Stimulated activated naive CD8-positive, alpha-beta T cell treated with anti-CD3 and anti-CD28 coated beads, Interleukin-15, Interleukin-2, amounts not matched to agents 100 ng/mL and 50 ng/mL, for 24 hours (primary cell): ENCODE measurements around the gene MAPK9.
"Not testable (repeated sequence)": the region's sequence is repeated elsewhere in the genome, so short reads cannot be mapped to it uniquely, and the experiment has no call there.

Experiments
- H3K27ac Mint-ChIP-seq: one replicate; pipeline ENCODE4 v1.8.0; 2021; ENCODE audit warnings: mild to moderate bottlenecking, mixed read lengths
- H3K27me3 Mint-ChIP-seq: one replicate; pipeline ENCODE4 v1.8.0; 2021; ENCODE audit warnings: mixed read lengths
- H3K36me3 Mint-ChIP-seq: one replicate; pipeline ENCODE4 v1.8.0; 2021; ENCODE audit warnings: low read depth, mixed read lengths
- H3K4me1 Mint-ChIP-seq: one replicate; pipeline ENCODE4 v1.8.0; 2021; ENCODE audit warnings: low read depth, mixed read lengths
- H3K4me3 Mint-ChIP-seq: one replicate; pipeline ENCODE4 v1.8.0; 2021; ENCODE audit warnings: mild to moderate bottlenecking, mixed read lengths
- H3K9me3 Mint-ChIP-seq: one replicate; pipeline ENCODE4 v1.8.0; 2021; ENCODE audit warnings: mixed read lengths

Gene MAPK9

DNA sequence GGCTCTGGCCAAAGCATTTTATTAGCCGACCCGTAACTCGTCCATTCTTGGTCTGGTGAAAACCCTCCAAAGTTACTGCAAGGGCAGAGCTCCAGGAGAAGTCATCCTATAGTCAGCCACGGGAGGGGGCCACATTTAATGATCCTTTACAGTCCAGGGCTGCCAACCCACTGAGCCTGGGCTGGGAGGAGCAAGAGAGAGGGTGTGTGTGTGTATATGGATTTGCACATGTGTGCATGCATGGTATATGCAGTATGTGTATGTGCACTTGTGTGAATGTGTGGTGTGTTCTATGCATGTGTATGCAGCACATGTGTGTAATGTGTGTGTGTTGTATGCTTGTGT is 78.7 kb downstream of the MAPK9 start:
- H3K4me3 Mint-ChIP-seq: no peak overlapping the region
- H3K9me3 Mint-ChIP-seq: peaks cover 13% of the 10 kb centered on the region
- peaks cover 4% of the 10 kb centered on the region for H3K4me1 Mint-ChIP-seq
- H3K27ac Mint-ChIP-seq: no peak overlapping the region
- H3K36me3 Mint-ChIP-seq: no peaks in the 10 kb centered on the region
- peaks cover 25% of the 10 kb centered on the region for H3K27me3 Mint-ChIP-seq

- Mint-ChIP-seq H3K36me3 (no peaks in the 10 kb centered on the region), H3K4me1 (peaks cover 5% of the 10 kb centered on the region), H3K27me3 (peaks cover 31% of the 10 kb centered on the region), H3K9me3 (peaks cover 10% of the 10 kb centered on the region), H3K27ac (no peak overlapping the region), H3K4me3 (no peak overlapping the region)
These were observed 79.3 kb downstream of the MAPK9 start for GRCh38 chr5:180212363-180213255.

DNA sequence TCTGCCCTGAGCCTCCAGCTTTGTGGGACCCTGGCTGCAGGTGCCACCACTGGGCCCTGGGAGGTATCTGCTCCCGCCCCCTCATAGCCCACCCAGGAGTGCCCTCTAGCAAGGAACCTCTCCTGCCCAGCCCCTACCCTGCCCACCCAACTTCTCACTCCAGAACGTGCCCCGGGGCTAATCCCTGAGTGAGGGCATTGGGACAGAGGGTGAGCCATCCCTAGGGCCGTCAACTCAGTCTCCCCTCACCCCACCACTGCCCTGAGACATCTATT is 80.2 kb downstream of the MAPK9 start:
- H3K9me3 Mint-ChIP-seq: peaks cover 10% of the 10 kb centered on the region
- H3K4me3 Mint-ChIP-seq: no peak overlapping the region
- H3K4me1 Mint-ChIP-seq: peaks cover 5% of the 10 kb centered on the region
- H3K27ac Mint-ChIP-seq: no peak overlapping the region
- no peaks in the 10 kb centered on the region for H3K36me3 Mint-ChIP-seq
- H3K27me3 Mint-ChIP-seq: peaks cover 37% of the 10 kb centered on the region

GRCh38 chr5:180210961-180211760 is 80.7 kb downstream of the MAPK9 start:
- no peak overlapping the region for H3K27ac Mint-ChIP-seq
- H3K4me1 Mint-ChIP-seq: peaks cover 5% of the 10 kb centered on the region
- peaks cover 10% of the 10 kb centered on the region for H3K9me3 Mint-ChIP-seq
- no peaks in the 10 kb centered on the region for H3K36me3 Mint-ChIP-seq
- no peak overlapping the region for H3K4me3 Mint-ChIP-seq
- H3K27me3 Mint-ChIP-seq: peaks cover 42% of the 10 kb centered on the region

- peaks cover 46% of the 10 kb centered on the region for H3K27me3 Mint-ChIP-seq
- H3K9me3 Mint-ChIP-seq, H3K27ac Mint-ChIP-seq, H3K4me1 Mint-ChIP-seq, H3K36me3 Mint-ChIP-seq, H3K4me3 Mint-ChIP-seq: not testable (repeated sequence)
These were observed 81.8 kb downstream of the MAPK9 start for GRCh38 chr5:180210077-180210476.

DNA sequence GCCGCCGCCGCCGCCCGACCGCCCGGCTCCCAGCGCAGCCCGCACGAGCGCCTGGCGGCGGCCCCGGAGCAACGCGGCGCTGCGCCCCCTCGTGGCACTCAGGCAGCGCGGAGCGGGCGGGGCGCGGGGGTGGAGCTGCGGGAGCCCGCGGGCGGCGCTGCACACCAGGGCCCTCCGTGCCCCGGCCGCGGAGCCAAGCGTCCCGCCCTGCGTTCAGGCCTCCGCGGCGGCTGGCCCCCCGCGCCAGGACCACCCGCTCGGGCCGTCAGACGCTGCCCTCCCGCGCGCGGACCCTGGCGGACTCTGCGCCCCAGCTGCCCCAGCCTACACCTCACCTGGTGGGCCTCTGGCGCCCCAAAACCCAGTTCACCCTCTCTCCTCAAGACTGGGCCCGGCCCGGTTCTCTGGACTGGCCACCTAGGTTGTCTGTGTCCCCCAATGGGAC is 82.7 kb downstream of the MAPK9 start, which contains the start of gene RASGEF1C:
Gene RASGEF1C (minus strand): TSS at position 75 of the 445 bp plus-strand sequence. CDS start 71,159 bp downstream, outside the sequence.
- H3K27me3 Mint-ChIP-seq: peaks cover 51% of the 10 kb centered on the region
- peak within 1 kb of the TSS; percentile 21 for H3K4me3 Mint-ChIP-seq
- no peak within 1 kb of the TSS for H3K27ac Mint-ChIP-seq
- H3K36me3 Mint-ChIP-seq: no peaks in the 10 kb centered on the region
- H3K9me3 Mint-ChIP-seq: peaks cover 4% of the 10 kb centered on the region
- H3K4me1 Mint-ChIP-seq: peaks cover 5% of the 10 kb centered on the region

GRCh38 chr5:180208435-180209081 is 83.3 kb downstream of the MAPK9 start:
- Mint-ChIP-seq H3K27ac (no peak overlapping the region), H3K36me3 (no peaks in the 10 kb centered on the region), H3K27me3 (peaks cover 51% of the 10 kb centered on the region), H3K4me3 (peak overlapping the region; percentile 21), H3K9me3 (no peaks in the 10 kb centered on the region), H3K4me1 (peaks cover 5% of the 10 kb centered on the region)

- peaks cover 51% of the 10 kb centered on the region for H3K27me3 Mint-ChIP-seq
- H3K4me3 Mint-ChIP-seq: peak overlapping the region; percentile 21
- H3K27ac Mint-ChIP-seq: no peak overlapping the region
- H3K9me3 Mint-ChIP-seq: no peaks in the 10 kb centered on the region
- peaks cover 5% of the 10 kb centered on the region for H3K4me1 Mint-ChIP-seq
- no peaks in the 10 kb centered on the region for H3K36me3 Mint-ChIP-seq
These were observed 83.8 kb downstream of the MAPK9 start for GRCh38 chr5:180208038-180208434.

- Mint-ChIP-seq H3K27me3 (peaks cover 49% of the 10 kb centered on the region), H3K4me3 (no peak overlapping the region), H3K27ac (no peak overlapping the region), H3K4me1 (peaks cover 5% of the 10 kb centered on the region), H3K36me3 (no peaks in the 10 kb centered on the region), H3K9me3 (no peaks in the 10 kb centered on the region)
These were observed 84.3 kb downstream of the MAPK9 start for GRCh38 chr5:180207593-180207992.

DNA sequence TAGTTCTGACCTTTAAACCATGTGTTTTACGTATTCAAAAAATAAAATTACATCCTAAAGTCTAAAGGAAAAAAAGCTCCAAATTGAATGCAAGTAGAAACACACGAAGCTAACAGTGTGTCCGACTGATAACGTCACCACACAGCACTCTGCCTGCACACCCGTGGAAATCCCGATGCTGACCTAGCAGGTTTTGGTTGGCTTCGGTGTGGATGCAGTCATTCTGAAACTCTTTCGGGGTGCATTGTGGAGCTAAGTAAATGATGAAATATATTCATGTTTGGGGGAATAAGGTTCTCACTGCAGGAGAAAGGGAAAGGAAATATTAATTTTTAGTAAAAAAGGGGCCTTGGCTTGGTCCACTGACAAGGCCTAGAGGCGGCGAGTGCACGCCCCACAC is 84.9 kb downstream of the MAPK9 start:
- Mint-ChIP-seq H3K4me1 (peaks cover 5% of the 10 kb centered on the region), H3K27me3 (peaks cover 45% of the 10 kb centered on the region), H3K36me3 (no peaks in the 10 kb centered on the region), H3K4me3 (no peak overlapping the region), H3K27ac (no peak overlapping the region), H3K9me3 (no peaks in the 10 kb centered on the region)

DNA sequence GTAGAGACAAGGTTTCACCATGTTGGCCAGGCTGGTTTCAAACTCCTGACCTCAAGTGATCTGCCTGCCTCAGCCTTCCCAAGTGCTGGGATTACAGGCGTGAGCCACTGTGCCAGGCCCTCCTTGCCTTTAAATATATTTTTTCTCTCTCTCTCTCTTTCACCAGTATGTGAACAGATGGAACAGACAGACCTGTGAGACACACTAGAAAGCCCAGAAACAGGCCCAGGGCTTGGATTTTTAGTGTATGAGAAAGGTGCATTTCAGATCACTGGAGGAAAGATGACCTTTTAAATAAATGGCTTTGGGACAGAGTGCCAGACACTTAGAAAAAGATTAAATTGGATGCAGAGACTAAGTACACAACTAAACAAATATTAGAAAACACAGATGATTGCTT is 86.0 kb downstream of the MAPK9 start:
- Mint-ChIP-seq H3K27ac (no peak overlapping the region), H3K9me3 (no peaks in the 10 kb centered on the region), H3K27me3 (peaks cover 42% of the 10 kb centered on the region), H3K4me3 (no peak overlapping the region), H3K4me1 (peaks cover 5% of the 10 kb centered on the region), H3K36me3 (no peaks in the 10 kb centered on the region)

DNA sequence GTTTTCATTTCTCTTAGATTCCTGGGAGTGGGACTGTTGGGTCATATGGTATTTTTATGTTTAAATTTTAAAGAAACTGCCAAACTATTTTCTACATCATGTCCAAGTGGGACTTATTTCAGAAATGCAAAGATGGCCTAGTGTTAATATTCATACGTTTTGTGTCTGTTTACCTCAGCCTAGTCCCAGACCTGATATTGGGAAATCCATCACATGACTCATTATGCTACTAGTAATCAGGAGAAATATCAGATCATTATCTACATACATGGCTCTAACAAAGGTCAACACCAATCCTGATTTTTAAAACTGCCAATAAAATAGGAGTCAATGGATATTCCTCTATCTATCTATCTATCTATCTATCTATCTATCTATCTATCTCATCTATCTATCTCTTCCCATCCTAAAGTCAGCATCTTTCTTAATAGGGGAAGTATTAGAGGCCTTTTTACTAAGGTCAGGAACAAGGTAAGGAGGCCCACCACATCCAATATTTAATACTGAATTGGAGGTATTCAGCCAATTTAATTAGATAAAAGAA is 87.5 kb downstream of the MAPK9 start:
- H3K4me1 Mint-ChIP-seq: peaks cover 5% of the 10 kb centered on the region
- H3K27me3 Mint-ChIP-seq: peaks cover 30% of the 10 kb centered on the region
- H3K9me3 Mint-ChIP-seq: no peaks in the 10 kb centered on the region
- no peak overlapping the region for H3K4me3 Mint-ChIP-seq
- no peak overlapping the region for H3K27ac Mint-ChIP-seq
- H3K36me3 Mint-ChIP-seq: no peaks in the 10 kb centered on the region

GRCh38 chr5:180202939-180203573 is 88.8 kb downstream of the MAPK9 start:
- Mint-ChIP-seq H3K9me3 (no peaks in the 10 kb centered on the region), H3K27me3 (peaks cover 25% of the 10 kb centered on the region), H3K4me3 (no peak overlapping the region), H3K36me3 (no peaks in the 10 kb centered on the region), H3K4me1 (no peaks in the 10 kb centered on the region), H3K27ac (no peak overlapping the region)
